ENCODE measurements around the gene TBC1D19. TPM values are rescaled to one million over a fixed set of nuclear protein-coding genes. Genes with fewer than 3 reads are reported as not detected.
"Not testable (repeated sequence)": the region's sequence is repeated elsewhere in the genome, so short reads cannot be mapped to it uniquely, and the experiment has no call there.

The TBC1D19 gene
- total RNA-seq, 4 donors from 2014 or later = 19.8 to 23.4 (median 20.7) TPM

- peak overlapping the region; percentile 60 to 87 (median 77) for H3K4me3 ChIP-seq
- H3K36me3 ChIP-seq = no peaks in the 10 kb centered on the region
- H3K27ac ChIP-seq = peak overlapping the region in 2 of 4 donors; percentile 79 to 91
- peaks cover 0 to 20% (median 9%) of the 10 kb centered on the region in 4 donors for H3K4me1 ChIP-seq
- TF ChIP-seq CTCF (IDR thresholded peaks at IDR 0.05) = no peak
- no peak for TF ChIP-seq POLR2A (IDR thresholded peaks at IDR 0.05)
- TF ChIP-seq EP300 (IDR thresholded peaks at IDR 0.05) = no peak
- no peaks in the 10 kb centered on the region for H3K27me3 ChIP-seq
- WGBS, 2 donors = 24 to 29% methylated on average over 4 of the region's 4 CpGs
- no peaks in the 10 kb centered on the region for H3K9me3 ChIP-seq
- no peak for DNase-seq (ENCODE audit: low spot score in 2 of 2)
Observed at GRCh38 chr4:26584725-26585124, 841 bp downstream of the TBC1D19 start.

GRCh38 chr4:26589705-26590104 is 5.8 kb downstream of the TBC1D19 start:
- no peak for TF ChIP-seq POLR2A (IDR thresholded peaks at IDR 0.05)
- no peak for TF ChIP-seq EP300 (IDR thresholded peaks at IDR 0.05)
- TF ChIP-seq CTCF (IDR thresholded peaks at IDR 0.05) = no peak
- 54 to 70% methylated on average over 2 of the region's 2 CpGs for WGBS, 2 donors

GRCh38 chr4:26590639-26591038 is 6.8 kb downstream of the TBC1D19 start:
- WGBS, 2 donors = 83 to 95% methylated on average over 2 of the region's 2 CpGs
- Histone ChIP-seq H3K27me3 (no peaks in the 10 kb centered on the region), H3K9me3 (peaks cover 0 to 4% (median 0%) of the 10 kb centered on the region in 4 donors), H3K4me1 (peaks cover 0 to 4% (median under 1%) of the 10 kb centered on the region in 4 donors), H3K27ac (no peak overlapping the region), H3K36me3 (no peaks in the 10 kb centered on the region), H3K4me3 (no peak overlapping the region)
- no peak for DNase-seq (ENCODE audit: low spot score in 2 of 2)
- no peak for TF ChIP-seq EP300 (IDR thresholded peaks at IDR 0.05)
- no peak for TF ChIP-seq POLR2A (IDR thresholded peaks at IDR 0.05)
- TF ChIP-seq CTCF (IDR thresholded peaks at IDR 0.05) = no peak

More at GRCh38 chr4:26589705-26590104, 5.8 kb downstream of the TBC1D19 start:
- Histone ChIP-seq H3K27ac (no peak overlapping the region), H3K36me3 (no peaks in the 10 kb centered on the region), H3K4me1 (peaks cover 0 to 12% (median 5%) of the 10 kb centered on the region in 4 donors), H3K9me3 (peaks cover 0 to 4% (median 0%) of the 10 kb centered on the region in 4 donors), H3K4me3 (no peak overlapping the region), H3K27me3 (no peaks in the 10 kb centered on the region)
- DNase-seq (ENCODE audit: low spot score in 2 of 2) = no peak

GRCh38 chr4:26593557-26593956 is 9.7 kb downstream of the TBC1D19 start:
- not testable (repeated sequence) for H3K4me3 ChIP-seq; H3K36me3 ChIP-seq; H3K27ac ChIP-seq; H3K27me3 ChIP-seq; DNase-seq (ENCODE audit: low spot score in 2 of 2); H3K4me1 ChIP-seq; H3K9me3 ChIP-seq
- WGBS, 2 donors = 97 to 98% methylated on average over 3 of the region's 3 CpGs

GRCh38 chr4:26594371-26594770 is 10.5 kb downstream of the TBC1D19 start:
- WGBS, 2 donors = 80 to 87% methylated on average over 5 of the region's 5 CpGs
- no peak for DNase-seq (ENCODE audit: low spot score in 2 of 2)

More at GRCh38 chr4:26594371-26594770, 10.5 kb downstream of the TBC1D19 start:
- H3K27me3 ChIP-seq = no peaks in the 10 kb centered on the region
- no peak for TF ChIP-seq EP300 (IDR thresholded peaks at IDR 0.05)
- TF ChIP-seq POLR2A (IDR thresholded peaks at IDR 0.05) = no peak
- no peak for TF ChIP-seq CTCF (IDR thresholded peaks at IDR 0.05)
- H3K4me1 ChIP-seq = no peaks in the 10 kb centered on the region
- no peak overlapping the region for H3K4me3 ChIP-seq
- peaks cover 0 to 4% (median 0%) of the 10 kb centered on the region in 4 donors for H3K9me3 ChIP-seq
- H3K27ac ChIP-seq = no peak overlapping the region
- H3K36me3 ChIP-seq = peaks cover 0 to 7% (median 0%) of the 10 kb centered on the region in 3 donors

Data from tibial nerve (tissue), 4 donors.